Measurements from ENCODE around the gene DNAJC8.

DNA sequence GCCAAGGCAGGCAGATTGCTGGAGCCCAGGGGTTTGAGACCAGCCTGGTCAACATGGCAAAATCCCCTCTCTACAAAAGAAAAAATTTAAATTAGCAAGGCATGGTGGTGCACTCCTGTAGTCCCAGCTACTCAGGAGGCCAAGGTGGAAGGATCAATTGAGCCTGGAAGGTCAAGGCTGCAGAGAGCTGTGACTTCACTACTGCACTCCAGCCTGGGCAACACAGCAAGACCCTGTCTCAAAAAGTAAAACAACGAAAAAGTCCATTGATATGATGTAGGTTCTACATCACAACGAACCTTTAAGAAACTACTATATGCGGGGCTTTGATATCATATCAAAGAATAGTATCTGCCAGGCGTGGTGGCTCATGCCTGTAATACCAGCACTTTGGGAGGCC lies 77.2 kb downstream of the DNAJC8 start:
- TF ChIP-seq POLR2A (IDR thresholded peaks at IDR 0.05), result no peak
- TF ChIP-seq, protein P1, sequence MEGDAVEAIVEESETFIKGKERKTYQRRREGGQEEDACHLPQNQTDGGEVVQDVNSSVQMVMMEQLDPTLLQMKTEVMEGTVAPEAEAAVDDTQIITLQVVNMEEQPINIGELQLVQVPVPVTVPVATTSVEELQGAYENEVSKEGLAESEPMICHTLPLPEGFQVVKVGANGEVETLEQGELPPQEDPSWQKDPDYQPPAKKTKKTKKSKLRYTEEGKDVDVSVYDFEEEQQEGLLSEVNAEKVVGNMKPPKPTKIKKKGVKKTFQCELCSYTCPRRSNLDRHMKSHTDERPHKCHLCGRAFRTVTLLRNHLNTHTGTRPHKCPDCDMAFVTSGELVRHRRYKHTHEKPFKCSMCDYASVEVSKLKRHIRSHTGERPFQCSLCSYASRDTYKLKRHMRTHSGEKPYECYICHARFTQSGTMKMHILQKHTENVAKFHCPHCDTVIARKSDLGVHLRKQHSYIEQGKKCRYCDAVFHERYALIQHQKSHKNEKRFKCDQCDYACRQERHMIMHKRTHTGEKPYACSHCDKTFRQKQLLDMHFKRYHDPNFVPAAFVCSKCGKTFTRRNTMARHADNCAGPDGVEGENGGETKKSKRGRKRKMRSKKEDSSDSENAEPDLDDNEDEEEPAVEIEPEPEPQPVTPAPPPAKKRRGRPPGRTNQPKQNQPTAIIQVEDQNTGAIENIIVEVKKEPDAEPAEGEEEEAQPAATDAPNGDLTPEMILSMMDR (IDR thresholded peaks at IDR 0.05), result no peak

Data from uterus (tissue), 2 donors.